Body of pancreas (tissue), 4 donors: ENCODE measurements around the gene LRRC2.

Experiments used
- CTCF ChIP-seq, 7 experiments: fragments of 450-650 bp in 4 of 7; fragments of 200-600 bp in 3 of 7; sonication (generic) in 3 of 7; IDR thresholded peaks; one replicate each; pipeline ENCODE4 v1.5.1; 2016 to 2019; ENCODE audit warnings: antibody characterized with exemption in 7 of 7
- POLR2A ChIP-seq, 3 donors: fragments of 450-650 bp; IDR thresholded peaks; one replicate each; pipeline ENCODE4 v1.6.1; 2016; ENCODE audit warnings: antibody characterized with exemption in 3 of 3, mild to moderate bottlenecking in 2 of 3

- no peak for TF ChIP-seq CTCF (IDR thresholded peaks at IDR 0.05)
- no peak for TF ChIP-seq POLR2A (IDR thresholded peaks at IDR 0.05)
Measured at GRCh38 chr3:46505953-46506352, 60.1 kb downstream of the LRRC2 start.
